ENCODE measurements around the gene AIG1.

The AIG1 gene

GRCh38 chr6:143332153-143332845 lies 271.6 kb downstream of the AIG1 start:
- Histone ChIP-seq H3K4me3 (ENCODE audit: low read depth, low read length) (no peak overlapping the region), H3K36me3 (no peaks in the 10 kb centered on the region), H3K27me3 (no peaks in the 10 kb centered on the region), H3K9me3 (no peaks in the 10 kb centered on the region), H3K4me1 (no peaks in the 10 kb centered on the region)
- no peak for DNase-seq
- TF ChIP-seq CTCF (IDR thresholded peaks at IDR 0.05; ENCODE audit: low read depth, low read length) = no peak

- DNase-seq = no peak
- Histone ChIP-seq H3K4me3 (ENCODE audit: low read depth, low read length) (no peak overlapping the region), H3K4me1 (no peaks in the 10 kb centered on the region), H3K27me3 (no peaks in the 10 kb centered on the region), H3K36me3 (no peaks in the 10 kb centered on the region), H3K9me3 (no peaks in the 10 kb centered on the region)
- TF ChIP-seq CTCF (IDR thresholded peaks at IDR 0.05; ENCODE audit: low read depth, low read length) = no peak
These were observed 272.4 kb downstream of the AIG1 start for GRCh38 chr6:143333081-143333480.

- no peaks in the 10 kb centered on the region for H3K9me3 ChIP-seq
- no peak for TF ChIP-seq CTCF (IDR thresholded peaks at IDR 0.05; ENCODE audit: low read depth, low read length)
- DNase-seq = no peak
- H3K27me3 ChIP-seq = no peaks in the 10 kb centered on the region
- H3K36me3 ChIP-seq = no peaks in the 10 kb centered on the region
- no peaks in the 10 kb centered on the region for H3K4me1 ChIP-seq
- no peak overlapping the region for H3K4me3 ChIP-seq (ENCODE audit: low read depth, low read length)
These were observed 273.2 kb downstream of the AIG1 start for GRCh38 chr6:143333749-143334520.

- DNase-seq = no peak
- TF ChIP-seq CTCF (IDR thresholded peaks at IDR 0.05; ENCODE audit: low read depth, low read length) = no peak
- Histone ChIP-seq H3K4me1 (no peaks in the 10 kb centered on the region), H3K27me3 (no peaks in the 10 kb centered on the region), H3K36me3 (no peaks in the 10 kb centered on the region), H3K9me3 (no peaks in the 10 kb centered on the region), H3K4me3 (ENCODE audit: low read depth, low read length) (no peak overlapping the region)
These were observed 275.2 kb downstream of the AIG1 start for GRCh38 chr6:143335865-143336264.

- no peaks in the 10 kb centered on the region for H3K4me1 ChIP-seq
- H3K9me3 ChIP-seq = no peaks in the 10 kb centered on the region
- DNase-seq = no peak
- H3K4me3 ChIP-seq (ENCODE audit: low read depth, low read length) = no peak overlapping the region
- no peak for TF ChIP-seq CTCF (IDR thresholded peaks at IDR 0.05; ENCODE audit: low read depth, low read length)
- H3K36me3 ChIP-seq = no peaks in the 10 kb centered on the region
- H3K27me3 ChIP-seq = no peaks in the 10 kb centered on the region
These were observed 275.9 kb downstream of the AIG1 start for GRCh38 chr6:143336446-143337152.

Data from BE2C (cell line).